Ishikawa (cell line): ENCODE results near the gene SELENOV.

Source experiments
- CEBPB ChIP-seq: IDR thresholded peaks from 2 replicates; pipeline ENCODE4 v1.6.1; 2012
- CREB1 ChIP-seq: IDR thresholded peaks from 2 replicates; pipeline ENCODE4 v1.6.1; 2012; ENCODE audit warnings: low read depth
- EGR1 ChIP-seq: IDR thresholded peaks from 2 replicates; pipeline ENCODE4 v1.6.1; 2012
- EP300 ChIP-seq: IDR thresholded peaks from 2 replicates; pipeline ENCODE4 v1.6.1; 2012; ENCODE audit warnings: borderline replicate concordance
- FOXM1 ChIP-seq: IDR thresholded peaks from 2 replicates; pipeline ENCODE4 v1.6.1; 2012; ENCODE audit warnings: low read depth, borderline replicate concordance
- MAX ChIP-seq: IDR thresholded peaks from 2 replicates; pipeline ENCODE4 v1.6.1; 2012
- NFIC ChIP-seq: IDR thresholded peaks from 2 replicates; pipeline ENCODE4 v1.6.1; 2012
- RAD21 ChIP-seq: IDR thresholded peaks from 2 replicates; pipeline ENCODE4 v1.6.1; 2012; ENCODE audit warnings: low read depth
- REST ChIP-seq: IDR thresholded peaks from 2 replicates; pipeline ENCODE4 v1.6.1; 2012; ENCODE audit warnings: low read depth, mild to moderate bottlenecking
- TAF1 ChIP-seq: IDR thresholded peaks from 2 replicates; pipeline ENCODE4 v1.6.1; 2012; ENCODE audit warnings: low read depth, mild to moderate bottlenecking
- TCF12 ChIP-seq: IDR thresholded peaks from 2 replicates; pipeline ENCODE4 v1.6.1; 2012; ENCODE audit warnings: low read depth
- TEAD4 ChIP-seq: IDR thresholded peaks from 2 replicates; pipeline ENCODE4 v1.6.1; 2012
- USF1 ChIP-seq: IDR thresholded peaks from 2 replicates; pipeline ENCODE4 v1.6.1; 2012
- YY1 ChIP-seq: IDR thresholded peaks from 2 replicates; pipeline ENCODE4 v1.6.1; 2012; ENCODE audit warnings: low read depth
- ZBTB7A ChIP-seq: IDR thresholded peaks from 2 replicates; pipeline ENCODE4 v1.6.1; 2012; ENCODE audit warnings: low read depth

SELENOV gene

GRCh38 chr19:39544911-39545310 is 30.0 kb downstream of the SELENOV start:
- TF ChIP-seq TAF1 (no peak), CEBPB (no peak), NFIC (no peak), USF1 (no peak), ZBTB7A (no peak), TCF12 (no peak), EGR1 (no peak)

GRCh38 chr19:39546599-39546998 is 31.7 kb downstream of the SELENOV start:
- no peak for TF ChIP-seq EGR1
- TF ChIP-seq NFIC: no peak
- TF ChIP-seq YY1: no peak
- TF ChIP-seq REST: no peak
- TF ChIP-seq FOXM1: no peak
- no peak for TF ChIP-seq CREB1

- TF ChIP-seq TEAD4: no peak
- TF ChIP-seq TCF12: no peak
- no peak for TF ChIP-seq REST
- TF ChIP-seq FOXM1: no peak
- TF ChIP-seq CREB1: no peak
- TF ChIP-seq MAX: no peak
- no peak for TF ChIP-seq ZBTB7A
Observed at GRCh38 chr19:39550197-39550596, 35.3 kb downstream of the SELENOV start.

GRCh38 chr19:39553082-39553652 is 38.2 kb downstream of the SELENOV start:
- TF ChIP-seq TEAD4 (no peak), TCF12 (no peak), NFIC (no peak), EP300 (no peak), EGR1 (no peak), USF1 (no peak), YY1 (no peak)

- no peak for TF ChIP-seq FOXM1
- no peak for TF ChIP-seq TCF12
- no peak for TF ChIP-seq RAD21
- no peak for TF ChIP-seq REST
- no peak for TF ChIP-seq EGR1
- no peak for TF ChIP-seq NFIC
- no peak for TF ChIP-seq ZBTB7A
- no peak for TF ChIP-seq MAX
- TF ChIP-seq CREB1: no peak
- TF ChIP-seq YY1: no peak
- TF ChIP-seq USF1: no peak
- no peak for TF ChIP-seq TEAD4
- no peak for TF ChIP-seq CEBPB
- TF ChIP-seq EP300: no peak
- TF ChIP-seq TAF1: no peak
Observed at GRCh38 chr19:39554701-39555311, 39.9 kb downstream of the SELENOV start.
